HG02840 (cell line): ENCODE results near the gene FBXL20.

Experiments used
- ATAC-seq: cut with Tn5 transposase; IDR thresholded peaks from one replicate; pipeline ENCODE4 v1.9.1; 2021; ENCODE audit warnings: mild to moderate bottlenecking, moderate library complexity, moderate number of reproducible peaks; ENCODE audit not compliant: unreplicated experiment, low FRiP score

Gene FBXL20

GRCh38 chr17:39230361-39230760 is 171.1 kb downstream of the FBXL20 start:
- no peak for ATAC-seq

GRCh38 chr17:39229274-39229913 is 172.0 kb downstream of the FBXL20 start:
- ATAC-seq = no peak

- no peak for ATAC-seq
Observed at GRCh38 chr17:39227364-39227919, 174.0 kb downstream of the FBXL20 start.

GRCh38 chr17:39225959-39226683 is 175.3 kb downstream of the FBXL20 start:
- no peak for ATAC-seq

GRCh38 chr17:39225308-39225958 is 176.0 kb downstream of the FBXL20 start, which contains the start of gene STAC2:
Gene STAC2 (minus strand): TSS chr17:39225945. CDS start chr17:39225502, 443 bp downstream.
- no peak for ATAC-seq

GRCh38 chr17:39224778-39225307 is 176.6 kb downstream of the FBXL20 start:
- no peak for ATAC-seq

- no peak for ATAC-seq
Observed at GRCh38 chr17:39223907-39224777, 177.3 kb downstream of the FBXL20 start.

GRCh38 chr17:39222866-39223834 is 178.3 kb downstream of the FBXL20 start:
- ATAC-seq = no peak

- no peak for ATAC-seq
Observed at GRCh38 chr17:39222151-39222550, 179.3 kb downstream of the FBXL20 start.

GRCh38 chr17:39221572-39221971 is 179.9 kb downstream of the FBXL20 start:
- ATAC-seq = no peak

- ATAC-seq = no peak
Observed at GRCh38 chr17:39219647-39220154, 181.7 kb downstream of the FBXL20 start.

- no peak for ATAC-seq
Observed at GRCh38 chr17:39218906-39219305, 182.5 kb downstream of the FBXL20 start.

- no peak for ATAC-seq
Observed at GRCh38 chr17:39217734-39218369, 183.6 kb downstream of the FBXL20 start.

- no peak for ATAC-seq
Observed at GRCh38 chr17:39213852-39214251, 187.6 kb downstream of the FBXL20 start.

GRCh38 chr17:39212841-39213480 is 188.5 kb downstream of the FBXL20 start:
- ATAC-seq = no peak

GRCh38 chr17:39212195-39212810 is 189.1 kb downstream of the FBXL20 start:
- ATAC-seq = no peak

- no peak for ATAC-seq
Observed at GRCh38 chr17:39210093-39210434, 191.4 kb downstream of the FBXL20 start.
